GM12878 (cell line): ENCODE measurements around the gene ANKRD13B.

Experiments used
- CHD2 ChIP-seq: IDR thresholded peaks from 2 replicates; pipeline ENCODE4 v1.6.1; 2011; ENCODE audit warnings: low read depth, low read length, improper control_type of control experiment, borderline replicate concordance
- MYC ChIP-seq: IDR thresholded peaks from 2 replicates; pipeline ENCODE4 v1.6.1; 2011; ENCODE audit warnings: mild to moderate bottlenecking, low read length, moderate library complexity, inconsistent platforms; ENCODE audit not compliant: insufficient read depth, insufficient replicate concordance, insufficient read length, severe bottlenecking
- POLR2AphosphoS5 ChIP-seq: IDR thresholded peaks from 2 replicates; pipeline ENCODE4 v1.6.1; 2011; ENCODE audit warnings: mild to moderate bottlenecking, low read length, inconsistent platforms
- ZNF24 ChIP-seq: fragments of 450-650 bp; IDR thresholded peaks from 2 replicates; pipeline ENCODE4 v1.6.1; 2017; ENCODE audit warnings: antibody characterized with exemption, mild to moderate bottlenecking
- ZNF622 ChIP-seq: fragments of 450-650 bp; IDR thresholded peaks from 2 replicates; pipeline ENCODE4 v1.6.1; 2017; ENCODE audit warnings: mild to moderate bottlenecking, inconsistent platforms
- TF ChIP-seq, protein P1 (sequence below), 3 experiments: IDR thresholded peaks in 2 of 3; conservative IDR thresholded peaks in 1 of 3; 2 replicates each; pipeline ENCODE4 v1.5.1; 2011; ENCODE audit warnings: low read depth in 3 of 3, low read length in 3 of 3, mild to moderate bottlenecking in 3 of 3, control low read depth in 2 of 3, moderate library complexity in 2 of 3, inconsistent platforms in 1 of 3, mixed read lengths in 1 of 3; ENCODE audit not compliant: control insufficient read depth in 2 of 3, insufficient read depth in 1 of 3; ENCODE audit errors: extremely low read depth in 1 of 3
- TF ChIP-seq, protein P2 (sequence below): IDR thresholded peaks from 2 replicates; pipeline ENCODE4 v1.6.1; 2011; ENCODE audit warnings: low read depth, low read length, improper control_type of control experiment, borderline replicate concordance
- TF ChIP-seq, protein P3 (sequence below): IDR thresholded peaks from 2 replicates; pipeline ENCODE4 v1.6.1; 2011; ENCODE audit warnings: borderline replicate concordance, low read depth, mild to moderate bottlenecking, moderate library complexity, low read length; ENCODE audit not compliant: insufficient read depth, poor library complexity, severe bottlenecking

DNA sequence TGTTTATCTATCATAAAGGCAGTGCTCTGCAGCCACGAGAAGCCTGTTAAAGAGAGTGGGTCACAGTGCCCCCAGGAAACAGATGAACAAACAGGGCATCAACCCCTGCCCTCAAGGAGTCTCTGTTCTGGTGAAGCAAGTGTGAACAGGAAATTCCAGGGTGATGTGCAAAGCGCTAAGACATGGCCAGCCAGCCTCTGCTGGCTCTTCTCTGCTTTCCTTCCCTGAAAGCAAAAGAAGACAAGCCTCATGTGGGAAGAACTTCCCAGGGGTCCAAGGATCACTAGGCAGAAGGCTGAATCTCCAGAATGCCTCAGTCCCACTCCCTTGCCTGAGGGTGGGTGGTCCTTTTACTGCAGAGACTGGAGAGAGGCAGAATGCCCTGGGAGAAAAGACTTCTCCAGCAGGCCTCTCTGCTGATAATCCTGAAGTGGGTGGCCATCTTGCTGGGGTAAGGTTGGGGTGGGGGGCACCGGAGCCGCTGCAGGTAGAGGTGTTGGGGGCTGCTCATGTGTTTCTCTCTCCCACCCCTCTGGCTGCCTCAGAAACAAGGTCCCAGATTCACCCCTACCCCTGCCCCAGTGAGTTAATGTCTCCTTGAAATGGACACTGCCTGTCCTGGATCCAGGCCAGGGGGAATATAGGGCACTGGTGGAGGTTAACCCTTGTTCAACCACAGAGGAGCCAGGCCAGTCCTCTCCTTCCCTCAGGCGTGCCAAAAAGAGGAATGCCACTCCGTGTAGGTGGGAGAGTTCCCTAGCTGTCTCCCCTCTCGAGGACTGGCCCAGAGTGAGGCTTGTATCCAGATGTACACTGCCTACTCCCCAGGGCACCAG is 2.4 kb downstream of the ANKRD13B start:
- TF ChIP-seq, protein P1, sequence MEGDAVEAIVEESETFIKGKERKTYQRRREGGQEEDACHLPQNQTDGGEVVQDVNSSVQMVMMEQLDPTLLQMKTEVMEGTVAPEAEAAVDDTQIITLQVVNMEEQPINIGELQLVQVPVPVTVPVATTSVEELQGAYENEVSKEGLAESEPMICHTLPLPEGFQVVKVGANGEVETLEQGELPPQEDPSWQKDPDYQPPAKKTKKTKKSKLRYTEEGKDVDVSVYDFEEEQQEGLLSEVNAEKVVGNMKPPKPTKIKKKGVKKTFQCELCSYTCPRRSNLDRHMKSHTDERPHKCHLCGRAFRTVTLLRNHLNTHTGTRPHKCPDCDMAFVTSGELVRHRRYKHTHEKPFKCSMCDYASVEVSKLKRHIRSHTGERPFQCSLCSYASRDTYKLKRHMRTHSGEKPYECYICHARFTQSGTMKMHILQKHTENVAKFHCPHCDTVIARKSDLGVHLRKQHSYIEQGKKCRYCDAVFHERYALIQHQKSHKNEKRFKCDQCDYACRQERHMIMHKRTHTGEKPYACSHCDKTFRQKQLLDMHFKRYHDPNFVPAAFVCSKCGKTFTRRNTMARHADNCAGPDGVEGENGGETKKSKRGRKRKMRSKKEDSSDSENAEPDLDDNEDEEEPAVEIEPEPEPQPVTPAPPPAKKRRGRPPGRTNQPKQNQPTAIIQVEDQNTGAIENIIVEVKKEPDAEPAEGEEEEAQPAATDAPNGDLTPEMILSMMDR (IDR thresholded peaks at IDR 0.05 in 2 of 3, conservative IDR thresholded peaks at IDR 0.05 in 1 of 3; ENCODE audit: control insufficient read depth in 2 of 3, extremely low read depth in 1 of 3, insufficient read depth in 1 of 3, low read depth in 3 of 3, low read length in 3 of 3) = no peak
- TF ChIP-seq, protein P2, sequence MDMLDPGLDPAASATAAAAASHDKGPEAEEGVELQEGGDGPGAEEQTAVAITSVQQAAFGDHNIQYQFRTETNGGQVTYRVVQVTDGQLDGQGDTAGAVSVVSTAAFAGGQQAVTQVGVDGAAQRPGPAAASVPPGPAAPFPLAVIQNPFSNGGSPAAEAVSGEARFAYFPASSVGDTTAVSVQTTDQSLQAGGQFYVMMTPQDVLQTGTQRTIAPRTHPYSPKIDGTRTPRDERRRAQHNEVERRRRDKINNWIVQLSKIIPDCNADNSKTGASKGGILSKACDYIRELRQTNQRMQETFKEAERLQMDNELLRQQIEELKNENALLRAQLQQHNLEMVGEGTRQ = no peak
- TF ChIP-seq ZNF622 (no peak), MYC (no peak), POLR2AphosphoS5 (no peak), CHD2 (no peak), ZNF24 (no peak)
- TF ChIP-seq, protein P3, sequence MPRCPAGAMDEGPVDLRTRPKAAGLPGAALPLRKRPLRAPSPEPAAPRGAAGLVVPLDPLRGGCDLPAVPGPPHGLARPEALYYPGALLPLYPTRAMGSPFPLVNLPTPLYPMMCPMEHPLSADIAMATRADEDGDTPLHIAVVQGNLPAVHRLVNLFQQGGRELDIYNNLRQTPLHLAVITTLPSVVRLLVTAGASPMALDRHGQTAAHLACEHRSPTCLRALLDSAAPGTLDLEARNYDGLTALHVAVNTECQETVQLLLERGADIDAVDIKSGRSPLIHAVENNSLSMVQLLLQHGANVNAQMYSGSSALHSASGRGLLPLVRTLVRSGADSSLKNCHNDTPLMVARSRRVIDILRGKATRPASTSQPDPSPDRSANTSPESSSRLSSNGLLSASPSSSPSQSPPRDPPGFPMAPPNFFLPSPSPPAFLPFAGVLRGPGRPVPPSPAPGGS = no peak
